Tibial nerve (tissue), 4 donors: ENCODE data around the gene TEX264.

Source experiments
- CTCF ChIP-seq, 5 experiments: fragments of 200-600 bp in 3 of 5; fragments of 450-650 bp in 2 of 5; sonication (generic) in 3 of 5; IDR thresholded peaks; one replicate each; pipeline ENCODE4 v1.5.1; 2016 to 2019; ENCODE audit warnings: antibody characterized with exemption in 5 of 5, mild to moderate bottlenecking in 3 of 5, moderate library complexity in 2 of 5
- EP300 ChIP-seq, 2 donors: sonication (generic); formaldehyde crosslinking; IDR thresholded peaks; one replicate each; pipeline ENCODE4 v1.6.1; 2017; ENCODE audit warnings: antibody characterized with exemption in 2 of 2, mild to moderate bottlenecking in 1 of 2
- POLR2A ChIP-seq, 2 donors: fragments of 450-650 bp; IDR thresholded peaks; one replicate each; pipeline ENCODE4 v1.6.1; 2017; ENCODE audit warnings: antibody characterized with exemption in 2 of 2, mild to moderate bottlenecking in 2 of 2, moderate library complexity in 2 of 2

GRCh38 chr3:51700403-51700802 lies 29.4 kb downstream of the TEX264 start:
- no peak for TF ChIP-seq CTCF (IDR thresholded peaks at IDR 0.05)
- TF ChIP-seq EP300 (IDR thresholded peaks at IDR 0.05) = no peak
- no peak for TF ChIP-seq POLR2A (IDR thresholded peaks at IDR 0.05)
